Cardiac muscle cell (in vitro differentiated cells and primary cell): Measurements from ENCODE around the gene PTPRF. TPM values are rescaled to one million over a fixed set of nuclear protein-coding genes. Genes with fewer than 3 reads are reported as not detected.

Source experiments
- DNase-seq, 2 donors: peaks; one replicate each; pipeline versions ENCODE4 v3.0.0 to v3.0.0-alpha.2; 2010 to 2017; ENCODE audit warnings: low read depth in 1 of 2, low spot score in 1 of 2
- H3K27ac ChIP-seq: fragments of 200-600 bp; sonication (generic); 2 replicates; pipeline ENCODE4 v1.5.1; 2016
- H3K27me3 ChIP-seq: fragments of 200-600 bp; sonication (generic); 2 replicates; pipeline ENCODE4 v1.6.0; 2016; ENCODE audit warnings: control low read depth
- H3K36me3 ChIP-seq: fragments of 200-600 bp; sonication (generic); 2 replicates; pipeline ENCODE4 v1.5.1; 2016; ENCODE audit warnings: control low read depth
- H3K4me1 ChIP-seq: fragments of 200-600 bp; sonication (generic); 2 replicates; pipeline ENCODE4 v1.8.1; 2017; ENCODE audit warnings: low read depth, mild to moderate bottlenecking, mixed run types
- H3K4me3 ChIP-seq: fragments of 200-600 bp; sonication (generic); 2 replicates; pipeline ENCODE4 v1.5.1; 2016; ENCODE audit warnings: mild to moderate bottlenecking
- H3K9me3 ChIP-seq: fragments of 200-600 bp; sonication (generic); 2 replicates; pipeline ENCODE4 v1.5.1; 2017; ENCODE audit warnings: low read depth, mild to moderate bottlenecking, control low read depth
- polyA plus RNA-seq: library from polyadenylated mRNA; unstranded; fragments of >200 nt; fragmentation: Nextera tagmentation; extraction: Ambion mirVana; gene quantifications from 2 replicates; pipeline ENCODE4 v1.2.1, GENCODE V29; 2016
- total RNA-seq: library from RNA; depleted of rRNA; stranded (reverse); fragments of >200 nt; gene quantifications from 2 replicates; pipeline ENCODE4 v1.2.3, GENCODE V29; 2016
- TF ChIP-seq, protein P1 (sequence below): IDR thresholded peaks from 2 replicates; pipeline ENCODE4 v1.5.1; 2012; ENCODE audit warnings: low read depth, mild to moderate bottlenecking, low read length

PTPRF gene
- total and polyA plus RNA-seq, 2 experiments from 2014 or later, result 44.1 to 72.8 TPM

DNA sequence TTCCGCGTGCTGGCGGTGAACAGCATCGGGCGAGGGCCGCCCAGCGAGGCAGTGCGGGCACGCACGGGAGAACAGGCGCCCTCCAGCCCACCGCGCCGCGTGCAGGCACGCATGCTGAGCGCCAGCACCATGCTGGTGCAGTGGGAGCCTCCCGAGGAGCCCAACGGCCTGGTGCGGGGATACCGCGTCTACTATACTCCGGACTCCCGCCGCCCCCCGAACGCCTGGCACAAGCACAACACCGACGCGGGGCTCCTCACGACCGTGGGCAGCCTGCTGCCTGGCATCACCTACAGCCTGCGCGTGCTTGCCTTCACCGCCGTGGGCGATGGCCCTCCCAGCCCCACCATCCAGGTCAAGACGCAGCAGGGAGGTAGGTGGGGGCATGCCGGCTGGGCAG lies 60.5 kb downstream of the PTPRF start:
- no peaks in the 10 kb centered on the region for H3K4me1 ChIP-seq
- DNase-seq, result no peak
- no peaks in the 10 kb centered on the region for H3K9me3 ChIP-seq
- no peak overlapping the region for H3K27ac ChIP-seq
- H3K36me3 ChIP-seq, result peaks cover 8% of the 10 kb centered on the region
- TF ChIP-seq, protein P1, sequence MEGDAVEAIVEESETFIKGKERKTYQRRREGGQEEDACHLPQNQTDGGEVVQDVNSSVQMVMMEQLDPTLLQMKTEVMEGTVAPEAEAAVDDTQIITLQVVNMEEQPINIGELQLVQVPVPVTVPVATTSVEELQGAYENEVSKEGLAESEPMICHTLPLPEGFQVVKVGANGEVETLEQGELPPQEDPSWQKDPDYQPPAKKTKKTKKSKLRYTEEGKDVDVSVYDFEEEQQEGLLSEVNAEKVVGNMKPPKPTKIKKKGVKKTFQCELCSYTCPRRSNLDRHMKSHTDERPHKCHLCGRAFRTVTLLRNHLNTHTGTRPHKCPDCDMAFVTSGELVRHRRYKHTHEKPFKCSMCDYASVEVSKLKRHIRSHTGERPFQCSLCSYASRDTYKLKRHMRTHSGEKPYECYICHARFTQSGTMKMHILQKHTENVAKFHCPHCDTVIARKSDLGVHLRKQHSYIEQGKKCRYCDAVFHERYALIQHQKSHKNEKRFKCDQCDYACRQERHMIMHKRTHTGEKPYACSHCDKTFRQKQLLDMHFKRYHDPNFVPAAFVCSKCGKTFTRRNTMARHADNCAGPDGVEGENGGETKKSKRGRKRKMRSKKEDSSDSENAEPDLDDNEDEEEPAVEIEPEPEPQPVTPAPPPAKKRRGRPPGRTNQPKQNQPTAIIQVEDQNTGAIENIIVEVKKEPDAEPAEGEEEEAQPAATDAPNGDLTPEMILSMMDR, result no peak
- H3K4me3 ChIP-seq, result no peak overlapping the region
- H3K27me3 ChIP-seq, result no peaks in the 10 kb centered on the region

DNA sequence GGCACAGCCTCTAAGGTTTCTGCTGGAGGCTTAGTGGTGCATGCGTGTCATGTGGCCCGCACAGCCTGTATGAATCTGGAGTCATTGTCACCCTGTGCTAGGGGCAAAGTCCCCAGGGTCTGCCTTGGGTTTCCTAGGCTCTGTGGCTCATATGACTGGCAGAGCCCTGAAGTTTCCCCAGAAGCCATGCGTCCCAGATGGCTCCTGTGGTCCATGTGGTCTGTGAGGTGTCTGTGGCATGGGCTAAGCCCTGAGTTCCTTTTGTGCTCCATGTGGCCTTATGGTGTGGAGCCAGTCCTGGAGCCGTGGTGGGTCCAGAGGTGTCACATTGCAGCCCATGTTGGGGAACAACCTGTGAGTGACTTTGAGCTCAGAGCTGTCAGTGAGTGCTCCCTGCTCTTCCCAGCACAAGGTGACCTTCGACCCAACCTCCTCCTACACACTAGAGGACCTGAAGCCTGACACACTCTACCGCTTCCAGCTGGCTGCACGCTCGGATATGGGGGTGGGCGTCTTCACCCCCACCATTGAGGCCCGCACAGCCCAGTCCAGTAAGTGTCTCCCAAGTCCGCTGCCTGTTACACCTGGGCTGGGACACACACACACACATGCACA lies 61.5 kb downstream of the PTPRF start:
- no peak overlapping the region for H3K27ac ChIP-seq
- H3K9me3 ChIP-seq, result no peaks in the 10 kb centered on the region
- no peaks in the 10 kb centered on the region for H3K4me1 ChIP-seq
- TF ChIP-seq, protein P1, result no peak
- no peaks in the 10 kb centered on the region for H3K27me3 ChIP-seq
- no peak for DNase-seq
- H3K4me3 ChIP-seq, result no peak overlapping the region
- H3K36me3 ChIP-seq, result peaks cover 8% of the 10 kb centered on the region

DNA sequence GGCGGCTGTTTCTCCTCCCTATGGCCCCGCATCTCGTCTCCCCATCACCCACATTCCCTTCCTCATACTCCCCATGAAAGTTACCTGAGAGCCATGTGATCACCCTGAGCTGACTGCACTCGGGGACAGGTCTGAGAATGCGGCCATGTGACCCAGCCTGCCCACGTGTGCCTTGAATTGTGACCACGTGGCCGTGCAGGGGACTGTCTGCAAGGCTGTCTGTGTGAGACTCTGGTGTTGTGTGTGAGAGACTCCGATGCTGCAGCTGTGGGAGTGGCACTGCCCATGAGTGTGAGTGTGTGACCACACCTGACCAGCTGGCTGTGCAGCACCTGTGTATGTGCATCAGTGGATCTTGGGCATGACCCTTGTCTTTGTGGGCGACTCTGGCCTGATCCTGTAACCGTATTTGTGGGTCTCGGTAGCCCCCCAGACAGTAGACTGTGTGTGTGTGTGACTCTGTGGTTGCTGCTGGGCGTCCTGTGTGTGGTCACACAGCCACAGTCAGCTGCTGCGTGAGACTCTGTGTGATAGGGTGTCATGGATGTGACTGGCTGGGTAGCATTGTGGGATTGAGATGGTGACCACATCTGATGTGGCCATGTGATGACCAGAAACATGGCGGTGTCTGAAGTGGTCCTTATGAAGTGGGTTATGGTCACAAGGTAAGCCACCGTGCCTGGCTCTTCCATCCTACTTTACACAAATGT lies 62.4 kb downstream of the PTPRF start:
- no peak overlapping the region for H3K27ac ChIP-seq
- TF ChIP-seq, protein P1, result no peak
- H3K36me3 ChIP-seq, result peaks cover 8% of the 10 kb centered on the region
- no peaks in the 10 kb centered on the region for H3K4me1 ChIP-seq
- H3K4me3 ChIP-seq, result no peak overlapping the region
- no peak for DNase-seq
- H3K27me3 ChIP-seq, result no peaks in the 10 kb centered on the region
- no peaks in the 10 kb centered on the region for H3K9me3 ChIP-seq

DNA sequence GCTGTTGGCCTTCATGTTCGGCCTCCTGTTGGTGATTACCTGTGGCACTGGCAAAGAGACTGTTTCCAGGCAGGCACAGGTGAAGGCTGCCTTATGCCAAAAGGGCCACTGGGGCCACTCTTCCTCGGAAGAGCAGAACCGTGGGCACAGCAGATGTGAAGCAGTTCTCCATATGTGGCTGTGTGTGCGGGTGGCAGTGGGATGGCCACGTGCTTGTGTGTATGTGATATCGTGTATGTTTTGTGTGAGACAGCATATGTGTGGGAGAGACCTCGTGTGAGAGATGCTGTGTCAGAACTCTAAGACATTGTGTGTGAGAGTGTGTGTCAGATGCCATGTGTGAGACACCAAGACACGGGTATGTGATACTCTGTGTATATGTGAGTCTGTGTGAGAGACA lies 65.9 kb downstream of the PTPRF start:
- Histone ChIP-seq H3K27me3 (no peaks in the 10 kb centered on the region), H3K36me3 (peaks cover 2% of the 10 kb centered on the region), H3K4me1 (no peaks in the 10 kb centered on the region), H3K27ac (no peak overlapping the region), H3K4me3 (no peak overlapping the region), H3K9me3 (no peaks in the 10 kb centered on the region)
- TF ChIP-seq, protein P1, result no peak
- DNase-seq, result no peak

DNA sequence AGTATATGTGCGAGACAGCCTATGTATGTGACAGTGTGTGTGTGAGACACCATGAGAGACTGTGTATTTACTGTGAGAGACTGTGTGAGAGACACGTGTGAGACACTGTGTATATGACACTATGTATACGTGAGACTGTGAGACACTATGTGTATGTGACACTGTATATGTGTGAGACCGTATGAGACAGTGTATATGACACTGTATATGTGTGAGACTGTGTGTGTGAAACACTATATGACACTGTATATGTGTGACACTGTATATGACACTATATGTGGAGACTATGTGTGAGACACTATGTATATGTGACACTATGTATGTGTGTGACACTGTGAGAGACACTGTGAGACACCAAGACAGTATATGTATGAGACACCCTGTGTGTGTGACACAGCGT lies 66.3 kb downstream of the PTPRF start:
- TF ChIP-seq, protein P1, result no peak
- DNase-seq, result no peak
- H3K27ac ChIP-seq, result no peak overlapping the region

More for the DNA sequence above, 66.3 kb downstream of the PTPRF start:
- Histone ChIP-seq H3K4me3 (no peak overlapping the region), H3K27me3 (no peaks in the 10 kb centered on the region), H3K4me1 (no peaks in the 10 kb centered on the region), H3K9me3 (no peaks in the 10 kb centered on the region), H3K36me3 (peaks cover 2% of the 10 kb centered on the region)
